GM12878 (cell line): Measurements from ENCODE around the gene TGM5. TPM values are rescaled to one million over a fixed set of nuclear protein-coding genes. Genes with fewer than 3 reads are reported as not detected.

Experiments used
- ATAC-seq: fragments of 200-7000 bp; cut with Tn5 transposase; 3 replicates; pipeline ENCODE4 v1.9.1; 2020; ENCODE audit warnings: mild to moderate bottlenecking, moderate library complexity
- BruUV-seq: library from RNA; stranded (reverse); fragments of 400-500 nt; replicated peaks from 2 replicates; lab custom pipeline; 2021; lab: Mats Ljungman, UMichigan
- CTCF ChIA-PET: fragments of 300-600 bp; sonication (Branson Sonifier 250); formaldehyde crosslinking; extraction: SDS; loops from one replicate; lab custom pipeline; 2021; ENCODE audit warnings: inconsistent platforms; lab: Yijun Ruan, JAX
- POLR2A ChIA-PET: fragments of 350-600 bp; formaldehyde crosslinking; extraction: SDS; loops from one replicate; lab custom pipeline; 2021; ENCODE audit warnings: inconsistent platforms; lab: Charles Lee
- RAD21 ChIA-PET: fragments of 300-600 bp; sonication (Branson Sonifier 250); formaldehyde crosslinking; loops from one replicate; lab custom pipeline; 2023; ENCODE audit warnings: antibody characterized with exemption; ENCODE audit not compliant: unreplicated experiment; lab: Charles Lee
- SMC1A ChIA-PET: fragments of 300-600 bp; sonication (Branson Sonifier 250); formaldehyde crosslinking; loops from one replicate; lab custom pipeline; 2023; ENCODE audit not compliant: unreplicated experiment, uncharacterized antibody; lab: Charles Lee
- DNase-seq: peaks from one replicate; pipeline ENCODE4 v3.0.0-alpha.2; 2011; ENCODE audit warnings: low read depth, low spot score
- FAIRE-seq: peaks from 3 replicates; lab custom pipeline; 2011; peaks lifted over from hg19 to GRCh38; lab: Jason Lieb, UNC
- H2AFZ ChIP-seq: 2 replicates; pipeline ENCODE4 v1.6.0; 2011; ENCODE audit warnings: low read depth, low read length, control low read depth; ENCODE audit not compliant: control insufficient read depth
- H3K27ac ChIP-seq: 2 replicates; pipeline ENCODE4 v1.5.1; 2011; ENCODE audit warnings: control low read depth; ENCODE audit not compliant: control insufficient read depth, insufficient read depth
- H3K27me3 ChIP-seq, 2 experiments: replicated peaks in 1 of 2; 2 replicates each; pipeline versions ENCODE4 v1.6.0 to v1.6.1; 2011; ENCODE audit warnings: low read length in 1 of 2; ENCODE audit not compliant: control insufficient read depth in 2 of 2, insufficient read depth in 2 of 2
- H3K36me3 ChIP-seq, 2 experiments: 2 replicates each; pipeline ENCODE4 v1.5.1; 2011; ENCODE audit warnings: low read length in 1 of 2; ENCODE audit not compliant: control insufficient read depth in 2 of 2, insufficient read depth in 2 of 2
- H3K4me1 ChIP-seq: 2 replicates; pipeline ENCODE4 v1.6.1; 2011; ENCODE audit warnings: mild to moderate bottlenecking, low read length, moderate library complexity, mixed read lengths; ENCODE audit not compliant: control insufficient read depth, insufficient read depth
- H3K4me2 ChIP-seq: 2 replicates; pipeline ENCODE4 v1.6.0; 2011; ENCODE audit warnings: control low read depth; ENCODE audit not compliant: control insufficient read depth, insufficient read depth
- H3K4me3 ChIP-seq: fragments of 200-600 bp; sonication (generic); 2 replicates; pipeline ENCODE4 v1.5.1; 2016
- H3K79me2 ChIP-seq: 2 replicates; pipeline ENCODE4 v1.6.0; 2011; ENCODE audit warnings: low read length; ENCODE audit not compliant: control insufficient read depth, insufficient read depth
- H3K9ac ChIP-seq: 2 replicates; pipeline ENCODE4 v1.8.0; 2011; ENCODE audit warnings: low read length, control low read depth, mixed read lengths; ENCODE audit not compliant: control insufficient read depth, insufficient read depth
- H3K9me3 ChIP-seq: replicated peaks from 3 replicates; pipeline ENCODE4 v1.5.1; 2011; ENCODE audit warnings: mild to moderate bottlenecking, low read length; ENCODE audit not compliant: control insufficient read depth, insufficient read depth
- H4K20me1 ChIP-seq: 2 replicates; pipeline ENCODE4 v1.6.0; 2011; ENCODE audit not compliant: control insufficient read depth, insufficient read depth
- ASH2L ChIP-seq: fragments of 300-600, 200-600 bp; sonication (generic); IDR thresholded peaks from 2 replicates; pipeline ENCODE4 v1.6.1; 2017; ENCODE audit warnings: low read depth, mild to moderate bottlenecking, borderline replicate concordance
- BACH1 ChIP-seq: fragments of 450-650 bp; IDR thresholded peaks from 2 replicates; pipeline ENCODE4 v1.6.1; 2017; ENCODE audit warnings: mild to moderate bottlenecking, borderline replicate concordance
- CEBPB ChIP-seq, 2 experiments: fragments of 150-350 bp in 1 of 2; IDR thresholded peaks; 2 replicates each; pipeline ENCODE4 v1.6.1; 2012 to 2014; ENCODE audit warnings: low read depth in 2 of 2, low read length in 2 of 2, borderline replicate concordance in 1 of 2, inconsistent platforms in 1 of 2
- ETV6 ChIP-seq, 2 experiments: fragments of 450-650 bp in 1 of 2; IDR thresholded peaks in 1 of 2; conservative IDR thresholded peaks in 1 of 2; 2 replicates each; pipeline ENCODE4 v1.6.1; 2014; ENCODE audit warnings: antibody characterized with exemption in 1 of 2, borderline replicate concordance in 1 of 2, low read depth in 1 of 2, mild to moderate bottlenecking in 1 of 2, moderate library complexity in 1 of 2
- JUNB ChIP-seq: IDR thresholded peaks from 2 replicates; pipeline ENCODE4 v1.6.1; 2016; ENCODE audit warnings: antibody characterized with exemption, mild to moderate bottlenecking
- NFXL1 ChIP-seq: fragments of 450-650 bp; IDR thresholded peaks from 2 replicates; pipeline ENCODE4 v1.6.1; 2017; ENCODE audit warnings: antibody characterized with exemption, mild to moderate bottlenecking, borderline replicate concordance
- NFYB ChIP-seq: IDR thresholded peaks from 2 replicates; pipeline ENCODE4 v1.6.1; 2011; ENCODE audit warnings: low read depth, mild to moderate bottlenecking, low read length, improper control_type of control experiment, moderate library complexity; ENCODE audit not compliant: insufficient read depth
- NR2C1 ChIP-seq: fragments of 450-650 bp; IDR thresholded peaks from 2 replicates; pipeline ENCODE4 v1.6.1; 2017; ENCODE audit warnings: antibody characterized with exemption, mild to moderate bottlenecking, moderate library complexity
- RCOR1 ChIP-seq: conservative IDR thresholded peaks from 2 replicates; pipeline ENCODE4 v1.6.1; 2012; ENCODE audit warnings: low read depth, low read length, improper control_type of control experiment
- SIX5 ChIP-seq: IDR thresholded peaks from 2 replicates; pipeline ENCODE4 v1.6.1; 2011; ENCODE audit warnings: mild to moderate bottlenecking, low read depth, low read length, moderate library complexity; ENCODE audit not compliant: severe bottlenecking
- SKIL ChIP-seq: fragments of 450-650 bp; IDR thresholded peaks from 2 replicates; pipeline ENCODE4 v1.6.1; 2017; ENCODE audit warnings: mild to moderate bottlenecking, low read depth, inconsistent platforms; ENCODE audit not compliant: poor library complexity, severe bottlenecking
- STAT3 ChIP-seq: IDR thresholded peaks from 2 replicates; pipeline ENCODE4 v1.6.1; 2011; ENCODE audit warnings: low read depth, low read length, improper control_type of control experiment
- TBL1XR1 ChIP-seq: IDR thresholded peaks from 2 replicates; pipeline ENCODE4 v1.6.1; 2012; ENCODE audit warnings: low read depth, low read length, improper control_type of control experiment
- YBX1 ChIP-seq: fragments of 450-650 bp; IDR thresholded peaks from 2 replicates; pipeline ENCODE4 v1.6.1; 2016; ENCODE audit warnings: antibody characterized with exemption
- YY1 ChIP-seq: IDR thresholded peaks from 2 replicates; pipeline ENCODE4 v1.6.1; 2011; ENCODE audit warnings: low read depth, mild to moderate bottlenecking, low read length
- ZNF207 ChIP-seq: fragments of 450-650 bp; IDR thresholded peaks from 2 replicates; pipeline ENCODE4 v1.6.1; 2014; ENCODE audit warnings: antibody characterized with exemption, mild to moderate bottlenecking, borderline replicate concordance
- WGBS: methylation state at CpG from one replicate; pipeline ENCODE4 v1.1.6; 2016; ENCODE audit warnings: low lambda C conversion rate; ENCODE audit not compliant: insufficient replicate concordance, insufficient coverage; ENCODE audit errors: missing lambda C conversion rate; 5-methylcytosine and 5-hydroxymethylcytosine counted together
- in situ Hi-C: fragments of 300-500 bp; cut with MboI; formaldehyde crosslinking; loops from 9 replicates; pipeline ENCODE4 v1.14.3; 2018; ENCODE audit warnings: mixed read lengths
- intact Hi-C: fragments of 100-400 bp; cut with micrococcal nuclease; formaldehyde crosslinking; loops from one replicate; pipeline ENCODE4 v1.14.2; 2022; ENCODE audit not compliant: unreplicated experiment
- polyA plus RNA-seq, 11 experiments: library from polyadenylated mRNA; depleted of rRNA in 4 of 11; unstranded in 6 of 11; stranded (reverse) in 5 of 11; fragments of >200 nt; fragmentation: Nextera tagmentation in 4 of 11; fragmentation: Illumina TruSeq in 1 of 11; extraction: Ambion mirVana in 4 of 11; extraction: Trizol in 1 of 11; gene quantifications; 1 replicate in 1 of 11; 2 replicates in 10 of 11; pipeline versions ENCODE4 v1.2.1 to v1.2.3, GENCODE V29; 2011 to 2016; ENCODE audit warnings: inconsistent platforms in 2 of 11, missing spikeins in 2 of 11, low read depth in 1 of 11
- total RNA-seq, 4 experiments: library from RNA; depleted of rRNA in 3 of 4; stranded (reverse); fragments of >200 nt in 3 of 4; fragmentation: Illumina TruSeq in 1 of 4; extraction: Trizol in 1 of 4; gene quantifications; 2 replicates each; pipeline versions ENCODE4 v1.2.1 to v1.2.3, GENCODE V29; 2013 to 2021
- TF ChIP-seq, protein P1 (sequence below): IDR thresholded peaks from 2 replicates; pipeline ENCODE4 v1.6.1; 2011; ENCODE audit warnings: mild to moderate bottlenecking, low read depth, low read length, moderate library complexity; ENCODE audit not compliant: insufficient replicate concordance
- TF ChIP-seq, protein P2 (sequence below): fragments of 450-650 bp; formaldehyde crosslinking; IDR thresholded peaks from 2 replicates; pipeline ENCODE4 v1.5.0; 2022; ENCODE audit warnings: mild to moderate bottlenecking, missing genetic modification characterization

Gene TGM5
- total and polyA plus RNA-seq, 10 of the 15 experiments (the other 5 are each of a cell fraction or from before 2014, with no cell fraction given) = 4.4 to 27.1 (median 5.6) TPM

GRCh38 chr15:43273243-43273642 lies 6.5 kb upstream of the TGM5 start:
- ChIA-PET SMC1A (interaction anchor here (1.5 to 2.1 kb wide), 2 partner anchors 12 to 22 kb away, joined by 4 to 6 read pairs; no protein-coding TSS in a partner anchor), CTCF (interaction anchor here (3.1 to 21.1 kb wide), 2 partner anchors 12 to 46 kb away, joined by 13 to 518 read pairs; partner anchors contain the start of gene EPB42), POLR2A (interaction anchor here (0.5 kb wide), 1 partner anchor 1265 kb away, joined by 3 read pairs; no protein-coding TSS in a partner anchor), RAD21 (interaction anchor here (0.6 to 11.4 kb wide), 2 partner anchors 45 to 237 kb away, joined by 3 to 255 read pairs; no protein-coding TSS in a partner anchor)
- H3K9me3 ChIP-seq = no peaks in the 10 kb centered on the region
- no peaks in the 10 kb centered on the region for H3K36me3 ChIP-seq
- in situ Hi-C loops = no loop called here
- intact Hi-C loops = no loop called here
- H3K4me1 ChIP-seq = no peaks in the 10 kb centered on the region
- H3K4me2 ChIP-seq = no peak overlapping the region
- WGBS = 40% methylated on average over 2 of the region's 2 CpGs
- no peak overlapping the region for H2AFZ ChIP-seq
- no peak overlapping the region for H3K4me3 ChIP-seq
- DNase-seq (no peak), FAIRE-seq (no peak), ATAC-seq (no peak)
- no peaks in the 10 kb centered on the region for H3K79me2 ChIP-seq
- no peak overlapping the region for H3K27ac ChIP-seq
- no peaks in the 10 kb centered on the region for H3K27me3 ChIP-seq
- H3K9ac ChIP-seq = no peak overlapping the region
- no peaks in the 10 kb centered on the region for H4K20me1 ChIP-seq
- BruUV-seq = no TSS peak
- TF ChIP-seq SKIL (no peak), RCOR1 (no peak), SIX5 (no peak), TBL1XR1 (no peak), YBX1 (no peak), STAT3 (no peak), ETV6 (conservative IDR thresholded peaks at IDR 0.05 in 1 of 2, IDR thresholded peaks at IDR 0.05 in 1 of 2; ENCODE audit: borderline replicate concordance in 1 of 2, low read depth in 1 of 2) (no peak), BACH1 (no peak), CEBPB (IDR thresholded peaks at IDR 0.05; ENCODE audit: borderline replicate concordance in 1 of 2, low read depth in 2 of 2, low read length in 2 of 2) (no peak), YY1 (no peak), NR2C1 (no peak), ZNF207 (no peak), JUNB (no peak), NFYB (no peak), ASH2L (no peak), NFXL1 (no peak)
- TF ChIP-seq, protein P1, sequence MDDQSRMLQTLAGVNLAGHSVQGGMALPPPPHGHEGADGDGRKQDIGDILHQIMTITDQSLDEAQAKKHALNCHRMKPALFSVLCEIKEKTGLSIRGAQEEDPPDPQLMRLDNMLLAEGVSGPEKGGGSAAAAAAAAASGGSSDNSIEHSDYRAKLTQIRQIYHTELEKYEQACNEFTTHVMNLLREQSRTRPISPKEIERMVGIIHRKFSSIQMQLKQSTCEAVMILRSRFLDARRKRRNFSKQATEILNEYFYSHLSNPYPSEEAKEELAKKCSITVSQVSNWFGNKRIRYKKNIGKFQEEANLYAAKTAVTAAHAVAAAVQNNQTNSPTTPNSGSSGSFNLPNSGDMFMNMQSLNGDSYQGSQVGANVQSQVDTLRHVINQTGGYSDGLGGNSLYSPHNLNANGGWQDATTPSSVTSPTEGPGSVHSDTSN = no peak
- TF ChIP-seq, protein P2, sequence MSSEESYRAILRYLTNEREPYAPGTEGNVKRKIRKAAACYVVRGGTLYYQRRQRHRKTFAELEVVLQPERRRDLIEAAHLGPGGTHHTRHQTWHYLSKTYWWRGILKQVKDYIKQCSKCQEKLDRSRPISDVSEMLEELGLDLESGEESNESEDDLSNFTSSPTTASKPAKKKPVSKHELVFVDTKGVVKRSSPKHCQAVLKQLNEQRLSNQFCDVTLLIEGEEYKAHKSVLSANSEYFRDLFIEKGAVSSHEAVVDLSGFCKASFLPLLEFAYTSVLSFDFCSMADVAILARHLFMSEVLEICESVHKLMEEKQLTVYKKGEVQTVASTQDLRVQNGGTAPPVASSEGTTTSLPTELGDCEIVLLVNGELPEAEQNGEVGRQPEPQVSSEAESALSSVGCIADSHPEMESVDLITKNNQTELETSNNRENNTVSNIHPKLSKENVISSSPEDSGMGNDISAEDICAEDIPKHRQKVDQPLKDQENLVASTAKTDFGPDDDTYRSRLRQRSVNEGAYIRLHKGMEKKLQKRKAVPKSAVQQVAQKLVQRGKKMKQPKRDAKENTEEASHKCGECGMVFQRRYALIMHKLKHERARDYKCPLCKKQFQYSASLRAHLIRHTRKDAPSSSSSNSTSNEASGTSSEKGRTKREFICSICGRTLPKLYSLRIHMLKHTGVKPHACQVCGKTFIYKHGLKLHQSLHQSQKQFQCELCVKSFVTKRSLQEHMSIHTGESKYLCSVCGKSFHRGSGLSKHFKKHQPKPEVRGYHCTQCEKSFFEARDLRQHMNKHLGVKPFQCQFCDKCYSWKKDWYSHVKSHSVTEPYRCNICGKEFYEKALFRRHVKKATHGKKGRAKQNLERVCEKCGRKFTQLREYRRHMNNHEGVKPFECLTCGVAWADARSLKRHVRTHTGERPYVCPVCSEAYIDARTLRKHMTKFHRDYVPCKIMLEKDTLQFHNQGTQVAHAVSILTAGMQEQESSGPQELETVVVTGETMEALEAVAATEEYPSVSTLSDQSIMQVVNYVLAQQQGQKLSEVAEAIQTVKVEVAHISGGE (CRISPR knock-in tag) = no peak
